DOHH2 (cell line): Measurements from ENCODE around the gene SPOP.

Experiments used
- CTCF ChIP-seq: fragments of 200-600 bp; sonication (generic); IDR thresholded peaks from one replicate; pipeline ENCODE4 v1.5.1; 2014; ENCODE audit warnings: antibody characterized with exemption, mild to moderate bottlenecking, low read depth, low read length; ENCODE audit not compliant: poor library complexity, severe bottlenecking
- EZH2phosphoT487 ChIP-seq: fragments of 200-600 bp; sonication (generic); IDR thresholded peaks from 2 replicates; pipeline ENCODE4 v1.6.1; 2017; ENCODE audit warnings: borderline replicate concordance, mild to moderate bottlenecking, antibody characterized with exemption, low read length, moderate library complexity, mixed read lengths

- TF ChIP-seq CTCF (no peak), EZH2phosphoT487 (no peak)
Measured at GRCh38 chr17:49613182-49613800, 64.6 kb downstream of the SPOP start.
